ENCODE data around the gene SSPN. TPM values are rescaled to one million over a fixed set of nuclear protein-coding genes. Genes with fewer than 3 reads are reported as not detected.

Gene SSPN
- total and polyA plus RNA-seq, 5 experiments from 2014 or later = 0.27 TPM; not detected in 4

DNA sequence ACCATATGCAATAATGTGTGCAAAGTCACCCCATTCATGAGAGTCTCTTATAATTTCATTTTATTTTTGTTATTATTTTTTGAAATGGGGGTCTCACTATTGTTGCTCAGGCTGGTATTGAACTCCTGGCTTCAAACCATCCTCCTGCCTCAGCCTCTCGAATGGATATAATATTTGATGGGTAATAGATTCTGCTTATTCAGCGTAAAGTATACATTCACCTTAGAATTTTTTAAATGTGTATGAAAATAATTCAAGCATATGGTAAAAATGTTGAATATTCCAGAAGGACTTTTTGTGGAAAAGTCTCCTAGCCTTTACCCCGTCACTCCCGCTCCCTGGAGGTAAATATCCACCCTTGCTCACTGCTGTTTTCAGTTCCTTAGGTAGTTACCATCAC is 23.4 kb upstream of the SSPN start:
- ATAC-seq (no peak), DNase-seq (no peak)
- H3K4me3 Mint-ChIP-seq = no peak overlapping the region
- no peaks in the 10 kb centered on the region for H3K4me1 Mint-ChIP-seq
- H3K27ac Mint-ChIP-seq = no peak overlapping the region
- no peaks in the 10 kb centered on the region for H3K36me3 Mint-ChIP-seq
- POLR2A ChIA-PET = no interaction called here
- H3K27me3 Mint-ChIP-seq = peaks cover 17 to 28% (median 24%) of the 10 kb centered on the region in 5 donors
- no peaks in the 10 kb centered on the region for H3K9me3 Mint-ChIP-seq

DNA sequence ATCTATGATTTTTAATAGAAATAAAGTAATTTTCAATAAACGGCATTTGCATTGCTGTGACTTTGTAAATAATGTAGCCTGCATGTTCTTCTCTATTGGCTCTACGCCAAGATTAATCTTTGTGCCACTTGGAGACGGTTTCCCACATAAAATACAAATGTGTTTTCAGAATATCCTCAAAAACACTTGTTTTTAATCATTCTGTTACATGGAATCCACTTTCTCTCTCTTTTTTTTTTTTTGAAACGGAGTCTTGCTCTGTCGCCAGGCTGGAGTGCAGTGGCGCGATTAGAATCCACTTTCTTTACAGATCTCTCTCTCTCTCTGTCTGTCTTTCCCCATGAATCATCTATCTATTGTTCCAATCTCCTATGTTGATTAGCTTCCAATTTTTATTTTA is 22.8 kb upstream of the SSPN start:
- no peak overlapping the region for H3K27ac Mint-ChIP-seq
- H3K36me3 Mint-ChIP-seq = no peaks in the 10 kb centered on the region
- ATAC-seq = no peak
- no peaks in the 10 kb centered on the region for H3K9me3 Mint-ChIP-seq
- H3K27me3 Mint-ChIP-seq = peaks cover 15 to 23% (median 20%) of the 10 kb centered on the region in 5 donors
- POLR2A ChIA-PET = no interaction called here
- H3K4me1 Mint-ChIP-seq = no peaks in the 10 kb centered on the region
- H3K4me3 Mint-ChIP-seq = no peak overlapping the region
- DNase-seq = no peak

DNA sequence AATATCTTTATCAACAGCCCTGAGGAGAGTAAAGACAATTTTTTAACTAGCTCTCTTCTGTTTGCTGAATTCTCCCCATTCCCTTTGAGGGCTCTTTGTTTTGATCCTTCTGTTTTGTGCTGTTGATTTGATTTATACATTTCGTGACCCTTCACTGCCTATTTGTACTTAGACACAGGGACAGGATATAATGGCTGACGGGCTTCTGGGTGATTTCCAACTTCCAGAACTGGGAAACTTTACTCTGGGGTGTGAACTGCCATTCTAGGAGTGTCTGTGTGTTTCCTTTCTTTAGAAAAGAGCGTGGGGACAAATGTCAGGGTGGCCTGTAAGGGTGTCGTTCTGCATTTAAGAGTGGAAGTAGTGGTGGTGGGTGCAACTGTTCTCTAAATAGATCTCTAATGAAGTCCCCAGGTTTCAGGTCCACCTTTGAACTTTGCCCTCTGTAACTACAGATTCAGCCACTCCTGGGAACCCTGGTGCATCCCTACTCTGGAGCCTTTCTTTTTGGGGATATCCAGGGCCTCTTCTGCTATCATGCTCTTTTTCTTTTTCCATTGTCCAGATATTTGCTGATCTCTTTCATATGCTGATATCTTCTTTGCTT is 22.3 kb upstream of the SSPN start:
- no peaks in the 10 kb centered on the region for H3K9me3 Mint-ChIP-seq
- DNase-seq (no peak), ATAC-seq (no peak)
- no peak overlapping the region for H3K4me3 Mint-ChIP-seq
- no peaks in the 10 kb centered on the region for H3K36me3 Mint-ChIP-seq
- no peak overlapping the region for H3K27ac Mint-ChIP-seq
- H3K4me1 Mint-ChIP-seq = no peaks in the 10 kb centered on the region
- POLR2A ChIA-PET = no interaction called here
- peaks cover 12 to 21% (median 16%) of the 10 kb centered on the region in 5 donors for H3K27me3 Mint-ChIP-seq

DNA sequence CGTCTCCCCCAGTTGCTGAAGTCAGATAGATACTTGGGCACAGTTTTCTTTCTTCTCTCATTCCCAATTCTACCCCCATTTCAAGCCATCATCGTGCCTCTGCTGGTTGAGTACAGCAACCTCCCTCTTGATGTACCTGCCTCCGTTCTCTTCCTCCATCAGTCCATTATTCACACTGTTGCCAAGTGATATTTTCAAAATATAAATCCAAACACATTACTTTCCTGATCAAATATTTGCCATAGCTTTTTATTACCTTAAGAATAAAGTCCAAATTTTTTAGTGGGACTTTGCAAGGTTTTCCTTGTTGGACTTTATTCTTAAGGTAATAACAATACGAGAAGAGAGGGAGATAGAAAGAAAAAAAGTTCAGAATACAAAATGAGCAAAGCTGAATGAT is 18.6 kb upstream of the SSPN start:
- POLR2A ChIA-PET = no interaction called here

DNA sequence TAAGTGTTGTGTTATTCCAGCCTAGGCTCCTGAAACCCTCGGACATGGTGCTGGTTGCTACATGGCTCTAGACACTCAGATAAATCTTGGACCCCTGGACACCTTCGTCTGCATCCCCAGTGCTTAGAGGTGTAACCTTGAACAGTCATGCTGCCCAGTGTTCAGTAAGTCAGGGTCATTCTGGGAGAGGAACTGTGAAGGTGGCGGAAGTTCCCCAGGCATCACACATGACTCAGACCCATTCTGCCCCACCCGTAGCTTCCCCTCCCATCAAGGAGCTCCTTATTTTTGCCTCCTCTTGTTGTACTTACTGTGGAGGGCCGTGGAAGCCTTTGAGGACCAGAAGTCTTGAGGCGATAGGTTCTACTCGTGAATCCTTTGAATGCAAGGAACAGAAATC is 18.1 kb upstream of the SSPN start:
- no peaks in the 10 kb centered on the region for H3K4me1 Mint-ChIP-seq
- POLR2A ChIA-PET = no interaction called here
- DNase-seq = no peak
- H3K36me3 Mint-ChIP-seq = no peaks in the 10 kb centered on the region
- ATAC-seq = no peak
- H3K9me3 Mint-ChIP-seq = no peaks in the 10 kb centered on the region
- H3K4me3 Mint-ChIP-seq = no peak overlapping the region
- H3K27ac Mint-ChIP-seq = no peak overlapping the region
- H3K27me3 Mint-ChIP-seq = peaks cover 18 to 41% (median 23%) of the 10 kb centered on the region in 5 donors

More for the DNA sequence above, 18.6 kb upstream of the SSPN start:
- Mint-ChIP-seq H3K27me3 (peaks cover 15 to 39% (median 19%) of the 10 kb centered on the region in 5 donors), H3K4me3 (no peak overlapping the region), H3K27ac (no peak overlapping the region), H3K9me3 (no peaks in the 10 kb centered on the region), H3K36me3 (no peaks in the 10 kb centered on the region), H3K4me1 (no peaks in the 10 kb centered on the region)
- ATAC-seq (no peak), DNase-seq (no peak)

DNA sequence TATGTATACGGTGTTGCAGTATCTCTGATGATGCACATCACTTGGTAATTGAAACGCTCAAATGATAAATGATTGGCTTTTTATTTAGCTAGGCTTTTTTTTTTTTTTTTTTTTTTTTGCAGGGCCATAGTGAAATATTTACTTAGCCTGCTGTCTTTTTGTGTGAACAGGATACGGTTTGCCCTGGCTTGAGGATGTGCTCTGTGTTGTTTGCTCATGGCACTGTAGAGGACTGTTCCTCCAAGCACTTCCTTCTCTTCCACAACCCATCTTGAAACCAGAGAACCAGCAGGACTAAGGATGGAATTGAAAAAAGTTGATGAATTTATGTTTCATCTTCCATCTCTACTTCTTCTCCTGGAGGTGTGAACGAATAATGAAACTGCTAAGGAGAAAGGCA is 15.5 kb upstream of the SSPN start:
- H3K9me3 Mint-ChIP-seq = no peaks in the 10 kb centered on the region
- peaks cover 21 to 36% (median 23%) of the 10 kb centered on the region in 5 donors for H3K27me3 Mint-ChIP-seq
- H3K4me3 Mint-ChIP-seq = no peak overlapping the region
- no peak for DNase-seq
- no peak for ATAC-seq
- H3K4me1 Mint-ChIP-seq = no peaks in the 10 kb centered on the region
- POLR2A ChIA-PET = no interaction called here
- H3K36me3 Mint-ChIP-seq = no peaks in the 10 kb centered on the region
- no peak overlapping the region for H3K27ac Mint-ChIP-seq

DNA sequence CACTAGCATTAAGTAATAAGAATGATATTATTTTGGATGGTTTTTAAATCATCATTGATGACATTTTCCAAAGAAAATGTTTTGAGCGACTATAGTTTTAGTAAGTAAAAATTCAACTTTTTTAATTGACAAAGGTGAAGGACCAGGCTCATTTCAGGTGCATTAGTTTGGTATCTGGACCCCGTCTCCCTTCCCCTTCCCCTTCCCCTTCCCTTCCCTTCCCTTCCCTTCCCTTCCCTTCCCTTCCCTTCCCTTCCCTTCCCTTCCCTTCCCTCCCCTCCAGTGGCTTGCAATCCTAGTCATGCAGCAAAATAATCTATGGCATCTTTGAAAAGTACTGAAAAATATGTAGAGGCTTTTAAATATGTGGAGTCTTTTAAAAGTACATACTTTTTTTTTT is 13.0 kb upstream of the SSPN start:
- ATAC-seq = no peak
- no peaks in the 10 kb centered on the region for H3K9me3 Mint-ChIP-seq
- H3K27ac Mint-ChIP-seq = no peak overlapping the region
- no peaks in the 10 kb centered on the region for H3K36me3 Mint-ChIP-seq
- H3K27me3 Mint-ChIP-seq = peaks cover 16 to 40% (median 22%) of the 10 kb centered on the region in 5 donors
- no peak overlapping the region for H3K4me3 Mint-ChIP-seq
- POLR2A ChIA-PET = no interaction called here
- no peaks in the 10 kb centered on the region for H3K4me1 Mint-ChIP-seq
- no peak for DNase-seq

DNA sequence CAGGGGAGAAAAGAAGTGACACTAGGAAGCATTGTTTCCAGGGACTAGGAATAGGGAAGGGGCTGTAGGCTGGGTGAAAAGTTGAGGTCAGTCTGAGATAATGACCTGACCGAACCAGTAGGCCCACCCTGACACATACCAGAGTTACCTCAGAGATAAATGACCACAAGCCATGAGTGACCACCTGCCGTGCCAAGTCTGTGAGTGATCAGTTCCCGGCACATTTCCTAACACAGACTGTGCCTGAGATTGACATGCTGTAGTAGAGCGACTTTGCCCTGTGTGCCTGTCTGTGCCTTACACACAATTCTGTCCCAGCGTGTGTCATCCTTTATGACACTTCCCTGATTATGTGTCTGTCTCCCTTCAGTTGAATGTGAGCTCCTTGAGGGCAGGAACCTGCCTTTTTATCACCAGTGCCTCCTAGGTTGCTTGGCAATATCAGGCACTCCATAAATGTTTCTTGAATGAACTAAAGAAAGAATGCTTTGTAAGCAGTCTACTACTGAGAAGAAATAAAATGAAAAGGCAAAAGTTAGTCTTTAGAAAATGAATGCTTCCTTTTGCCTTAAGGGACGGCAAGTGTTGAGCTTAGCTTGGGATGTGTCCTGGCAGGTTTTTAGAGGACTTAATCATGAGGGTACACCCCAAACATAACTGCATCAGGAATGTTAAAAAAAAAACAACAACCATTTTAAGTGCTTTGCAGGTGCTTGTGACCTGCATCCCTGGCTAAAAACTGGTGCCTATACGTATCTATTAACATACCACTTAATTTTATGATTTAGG is 9.6 kb upstream of the SSPN start:
- no peak overlapping the region for H3K27ac Mint-ChIP-seq
- H3K4me1 Mint-ChIP-seq = no peaks in the 10 kb centered on the region
- ATAC-seq (no peak), DNase-seq (no peak)
- no peaks in the 10 kb centered on the region for H3K36me3 Mint-ChIP-seq
- H3K27me3 Mint-ChIP-seq = peaks cover 22 to 49% (median 25%) of the 10 kb centered on the region in 5 donors
- no peak overlapping the region for H3K4me3 Mint-ChIP-seq
- POLR2A ChIA-PET = no interaction called here
- H3K9me3 Mint-ChIP-seq = peaks cover 0 to 2% (median 0%) of the 10 kb centered on the region in 9 donors

DNA sequence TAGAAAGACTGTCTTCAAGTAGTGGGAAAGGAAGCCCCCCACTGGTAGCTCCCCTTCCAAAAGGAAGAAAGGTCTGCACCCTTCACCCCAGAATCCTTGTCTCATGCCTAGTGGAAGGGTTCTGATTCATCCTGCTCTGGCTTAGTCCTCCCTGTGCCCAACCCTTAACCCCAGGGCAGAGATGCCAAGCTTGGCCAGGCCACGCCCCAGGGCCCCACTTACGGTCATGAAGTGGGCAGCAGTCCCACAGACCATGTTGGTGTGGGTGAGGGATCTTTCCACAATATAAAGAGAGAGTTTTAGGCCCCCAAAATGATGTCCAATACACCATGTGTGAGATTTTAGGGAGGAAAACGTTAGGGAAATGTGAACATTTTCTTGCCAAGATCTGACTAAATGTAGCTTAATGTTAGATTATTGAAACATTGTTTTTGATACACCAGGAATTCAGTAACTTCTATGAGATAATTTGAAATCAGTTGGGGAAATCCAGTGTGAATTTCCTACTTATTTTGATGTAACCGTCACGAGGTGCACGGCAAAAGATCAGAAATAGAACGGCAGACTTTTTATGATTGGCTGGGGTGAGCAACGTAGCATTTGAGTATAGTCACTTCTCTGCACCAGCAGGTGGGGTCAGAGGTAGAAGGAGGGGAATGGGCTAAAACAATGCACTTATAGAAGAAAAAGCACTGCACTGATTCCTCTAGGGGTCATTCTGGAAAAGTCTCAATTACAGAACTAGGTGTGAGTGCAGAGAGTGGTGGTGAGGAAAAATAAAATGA is 8.2 kb upstream of the SSPN start:
- DNase-seq (no peak), ATAC-seq (no peak)
- Mint-ChIP-seq H3K27me3 (peaks cover 15 to 46% (median 23%) of the 10 kb centered on the region in 5 donors), H3K4me1 (no peaks in the 10 kb centered on the region), H3K36me3 (no peaks in the 10 kb centered on the region), H3K4me3 (no peak overlapping the region), H3K27ac (no peak overlapping the region), H3K9me3 (peaks cover 0 to 2% (median 0%) of the 10 kb centered on the region in 9 donors)
- POLR2A ChIA-PET = no interaction called here

DNA sequence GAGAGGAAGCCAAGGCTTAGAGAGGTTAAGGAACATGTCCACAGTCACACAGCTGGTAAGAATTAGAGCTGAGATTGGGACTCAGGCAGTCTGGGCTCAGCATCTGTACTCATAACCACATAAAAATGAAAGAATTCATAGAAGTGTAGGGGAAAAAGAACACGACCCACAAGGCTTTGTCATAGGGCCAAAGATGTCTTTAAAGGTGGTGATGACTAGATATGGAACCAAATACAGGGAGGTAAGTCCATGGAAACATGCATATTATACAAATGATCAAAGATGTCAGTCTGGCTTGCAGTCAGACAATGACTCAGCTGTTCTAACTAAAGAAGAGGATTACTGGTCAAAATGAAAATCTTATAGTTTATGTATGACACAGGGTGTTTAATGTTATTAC is 7.2 kb upstream of the SSPN start:
- Mint-ChIP-seq H3K4me1 (no peaks in the 10 kb centered on the region), H3K27ac (no peak overlapping the region), H3K36me3 (no peaks in the 10 kb centered on the region), H3K27me3 (peaks cover 15 to 46% (median 25%) of the 10 kb centered on the region in 5 donors), H3K4me3 (no peak overlapping the region), H3K9me3 (peaks cover 0 to 2% (median 0%) of the 10 kb centered on the region in 9 donors)
- POLR2A ChIA-PET = no interaction called here
- DNase-seq = no peak
- no peak for ATAC-seq

DNA sequence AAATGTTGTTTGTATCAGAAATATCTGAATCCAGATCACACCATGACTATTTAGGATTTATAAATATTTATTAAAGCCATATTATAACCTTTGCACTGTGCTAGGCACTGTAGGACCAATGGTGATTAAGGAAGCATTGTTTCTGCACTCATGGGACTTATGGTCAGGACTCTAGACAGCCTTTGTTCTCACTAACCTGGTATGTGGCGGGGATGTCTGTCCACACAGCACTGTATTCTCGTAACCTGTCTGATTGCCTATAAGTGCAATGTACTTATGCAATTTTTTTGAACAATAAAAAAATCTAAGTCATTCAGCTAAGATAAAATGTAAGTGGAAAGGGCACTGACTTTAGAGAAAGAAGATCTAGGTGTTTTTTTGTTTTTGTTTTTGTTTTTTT is 6.7 kb upstream of the SSPN start:
- H3K9me3 Mint-ChIP-seq = peaks cover 0 to 2% (median 0%) of the 10 kb centered on the region in 9 donors

DNA sequence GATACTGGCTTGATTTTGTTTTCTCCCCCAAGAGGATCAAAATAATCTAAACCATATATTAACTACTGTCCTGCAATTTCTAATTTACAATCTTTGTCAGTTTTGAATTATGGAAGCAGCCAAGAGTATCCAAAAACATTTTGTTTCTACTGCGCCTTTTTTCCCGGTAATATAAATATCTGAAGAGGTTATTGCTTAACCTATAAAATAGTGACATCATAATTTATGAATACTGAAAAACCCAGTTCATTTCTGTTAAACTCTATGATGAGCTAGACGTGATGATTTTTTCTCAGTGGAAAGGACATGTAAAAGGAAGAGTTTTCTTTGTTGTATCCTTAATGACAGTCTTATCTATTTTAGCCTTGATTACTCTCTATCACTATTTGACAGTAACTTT is 3.2 kb upstream of the SSPN start:
- Mint-ChIP-seq H3K9me3 (peaks cover 0 to 2% (median 0%) of the 10 kb centered on the region in 9 donors), H3K4me3 (no peak overlapping the region), H3K36me3 (no peaks in the 10 kb centered on the region), H3K27ac (no peak overlapping the region), H3K4me1 (peaks cover 0 to 13% (median 7%) of the 10 kb centered on the region in 4 donors), H3K27me3 (peaks cover 25 to 56% (median 38%) of the 10 kb centered on the region in 5 donors)
- no peak for DNase-seq
- no peak for ATAC-seq
- POLR2A ChIA-PET = no interaction called here

More for the DNA sequence above, 6.7 kb upstream of the SSPN start:
- no peaks in the 10 kb centered on the region for H3K4me1 Mint-ChIP-seq
- POLR2A ChIA-PET = no interaction called here
- no peak for ATAC-seq
- DNase-seq = no peak
- H3K36me3 Mint-ChIP-seq = no peaks in the 10 kb centered on the region
- H3K27ac Mint-ChIP-seq = no peak overlapping the region
- H3K4me3 Mint-ChIP-seq = no peak overlapping the region
- peaks cover 18 to 46% (median 28%) of the 10 kb centered on the region in 5 donors for H3K27me3 Mint-ChIP-seq

DNA sequence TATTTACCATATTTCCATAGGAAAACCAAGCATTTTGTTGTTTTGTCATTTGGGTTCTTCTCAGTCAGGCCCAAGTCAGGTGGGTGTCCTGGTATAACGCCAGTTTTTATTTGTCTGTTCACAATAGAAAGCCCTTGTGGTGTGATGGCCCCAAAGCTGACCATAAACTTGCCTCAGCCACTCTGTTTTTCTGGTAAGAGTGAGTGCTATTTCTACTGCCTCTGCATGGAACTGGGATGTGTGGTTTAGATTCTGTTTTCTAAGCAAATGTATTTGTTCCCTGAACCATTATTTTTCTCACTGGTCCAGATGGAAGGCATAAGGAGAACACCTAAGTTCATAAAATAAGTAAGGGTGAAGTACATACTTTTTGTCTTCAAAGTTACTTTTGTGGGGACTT is 1.8 kb upstream of the SSPN start:
- Mint-ChIP-seq H3K9me3 (peaks cover 0 to 2% (median 0%) of the 10 kb centered on the region in 9 donors), H3K27me3 (peaks cover 23 to 60% (median 38%) of the 10 kb centered on the region in 5 donors), H3K27ac (no peak overlapping the region), H3K4me1 (peaks cover 0 to 13% (median 7%) of the 10 kb centered on the region in 4 donors), H3K4me3 (no peak overlapping the region), H3K36me3 (no peaks in the 10 kb centered on the region)
- POLR2A ChIA-PET = no interaction called here
- DNase-seq = no peak
- ATAC-seq = no peak

All from naive thymus-derived CD8-positive, alpha-beta T cell (primary cell).